ENCODE data around the gene INCENP. TPM values are rescaled to one million over a fixed set of nuclear protein-coding genes. Genes with fewer than 3 reads are reported as not detected.
A peak's percentile ranks its signal among the peaks of the same experiment; 100 is the strongest.

The INCENP gene
- total RNA-seq, 2 donors from 2014 or later: 142 to 205 TPM

DNA sequence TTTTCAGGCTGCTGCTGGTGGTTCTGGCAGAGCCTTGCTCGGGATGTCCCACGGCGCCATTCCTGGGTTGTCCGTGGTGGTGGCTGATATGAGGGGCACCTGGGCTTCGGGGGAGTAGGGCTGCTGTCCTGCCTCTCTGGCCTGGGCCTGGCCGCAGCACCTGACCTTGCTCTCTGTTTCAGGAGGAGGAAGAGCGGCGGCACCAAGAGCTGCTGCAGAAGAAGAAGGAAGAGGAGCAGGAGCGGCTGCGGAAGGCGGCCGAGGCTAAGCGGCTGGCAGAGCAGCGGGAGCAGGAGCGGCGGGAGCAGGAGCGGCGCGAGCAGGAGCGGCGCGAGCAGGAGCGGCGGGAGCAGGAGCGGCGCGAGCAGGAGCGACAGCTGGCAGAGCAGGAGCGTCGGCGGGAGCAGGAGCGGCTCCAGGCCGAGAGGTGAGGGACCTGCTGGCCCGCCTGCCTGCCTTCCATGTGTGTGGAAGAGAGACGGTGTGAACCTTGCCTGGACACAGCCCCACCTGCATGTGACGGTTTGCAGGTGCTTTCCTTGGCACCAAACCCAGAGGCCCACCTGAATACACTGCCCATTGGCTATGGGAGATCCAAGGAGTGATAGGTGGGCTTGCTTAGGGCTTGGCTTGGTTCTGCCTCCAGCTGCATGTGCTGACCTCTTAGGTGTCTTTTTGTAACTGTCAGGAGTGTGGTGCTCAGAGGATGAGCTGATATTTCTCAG lies 22.8 kb downstream of the INCENP start:
- no peak for ATAC-seq
- Mint-ChIP-seq H3K9me3 (no peaks in the 10 kb centered on the region), H3K27ac (peak overlapping the region in 1 of 2 donors; percentile 80), H3K36me3 (peaks cover 29 to 49% of the 10 kb centered on the region in 2 donors)
- DNase-seq (ENCODE audit: low spot score in 2 of 2): peak in 1 of 2 donors; percentile 35

DNA sequence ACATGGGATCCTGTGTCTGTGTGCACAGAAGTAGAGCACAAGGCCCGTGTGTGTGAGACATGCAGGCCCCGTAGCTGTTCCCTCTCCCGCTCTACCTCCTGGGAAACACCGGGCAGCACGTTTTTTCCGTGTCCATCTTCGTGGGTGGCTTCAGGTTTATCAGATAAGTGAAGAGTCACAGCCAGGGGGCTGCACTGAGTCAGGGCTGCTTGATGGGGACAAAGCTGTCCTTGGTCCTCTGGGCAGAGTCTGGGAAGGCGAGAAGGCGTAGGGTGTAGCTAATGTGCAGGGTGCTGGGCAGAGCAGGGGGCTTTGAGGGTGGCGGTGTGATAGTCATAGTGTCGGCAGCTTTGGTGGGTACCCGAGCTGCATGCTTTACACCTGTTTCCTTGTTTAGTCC lies 23.7 kb downstream of the INCENP start:
- Mint-ChIP-seq H3K27ac (peak overlapping the region in 1 of 2 donors; percentile 80), H3K9me3 (no peaks in the 10 kb centered on the region), H3K36me3 (peaks cover 33 to 54% of the 10 kb centered on the region in 2 donors)
- ATAC-seq: no peak
- peak in 1 of 2 donors; percentile 37 for DNase-seq (ENCODE audit: low spot score in 2 of 2)

GRCh38 chr11:62148271-62148980 lies 24.6 kb downstream of the INCENP start:
- Mint-ChIP-seq H3K36me3 (peaks cover 38 to 53% of the 10 kb centered on the region in 2 donors), H3K9me3 (no peaks in the 10 kb centered on the region), H3K27ac (no peak overlapping the region)
- DNase-seq (ENCODE audit: low spot score in 2 of 2) (no peak), ATAC-seq (no peak)

- no peaks in the 10 kb centered on the region for H3K9me3 Mint-ChIP-seq
- no peak overlapping the region for H3K27ac Mint-ChIP-seq
- DNase-seq (ENCODE audit: low spot score in 2 of 2) (peak in 1 of 2 donors; percentile 47), ATAC-seq (no peak)
- peaks cover 31 to 45% of the 10 kb centered on the region in 2 donors for H3K36me3 Mint-ChIP-seq
Observed at GRCh38 chr11:62149986-62150886, 26.4 kb downstream of the INCENP start.

GRCh38 chr11:62150887-62151736 lies 27.3 kb downstream of the INCENP start:
- DNase-seq (ENCODE audit: low spot score in 2 of 2) (no peak), ATAC-seq (peak in 1 of 2 donors; percentile 14)
- Mint-ChIP-seq H3K9me3 (no peaks in the 10 kb centered on the region), H3K27ac (no peak overlapping the region), H3K36me3 (peaks cover 27 to 43% of the 10 kb centered on the region in 2 donors)

- ATAC-seq (peak in 1 of 2 donors; percentile 9), DNase-seq (ENCODE audit: low spot score in 2 of 2) (no peak)
- H3K9me3 Mint-ChIP-seq: no peaks in the 10 kb centered on the region
- no peak overlapping the region for H3K27ac Mint-ChIP-seq
- peaks cover 23 to 37% of the 10 kb centered on the region in 2 donors for H3K36me3 Mint-ChIP-seq
Observed at GRCh38 chr11:62151737-62152102, 27.9 kb downstream of the INCENP start.

- ATAC-seq (no peak), DNase-seq (ENCODE audit: low spot score in 2 of 2) (no peak)
- no peak overlapping the region for H3K27ac Mint-ChIP-seq
- no peaks in the 10 kb centered on the region for H3K9me3 Mint-ChIP-seq
- H3K36me3 Mint-ChIP-seq: peaks cover 20 to 32% of the 10 kb centered on the region in 2 donors
Observed at GRCh38 chr11:62152245-62153086, 28.7 kb downstream of the INCENP start.

GRCh38 chr11:62153087-62153395 lies 29.2 kb downstream of the INCENP start:
- Mint-ChIP-seq H3K27ac (no peak overlapping the region), H3K9me3 (no peaks in the 10 kb centered on the region), H3K36me3 (peaks cover 19 to 26% of the 10 kb centered on the region in 2 donors)
- ATAC-seq (no peak), DNase-seq (ENCODE audit: low spot score in 2 of 2) (no peak)

- Mint-ChIP-seq H3K9me3 (no peaks in the 10 kb centered on the region), H3K27ac (no peak overlapping the region), H3K36me3 (peaks cover 19 to 26% of the 10 kb centered on the region in 2 donors)
- DNase-seq (ENCODE audit: low spot score in 2 of 2): no peak
- no peak for ATAC-seq
Observed at GRCh38 chr11:62153617-62154016, 29.8 kb downstream of the INCENP start.

DNA sequence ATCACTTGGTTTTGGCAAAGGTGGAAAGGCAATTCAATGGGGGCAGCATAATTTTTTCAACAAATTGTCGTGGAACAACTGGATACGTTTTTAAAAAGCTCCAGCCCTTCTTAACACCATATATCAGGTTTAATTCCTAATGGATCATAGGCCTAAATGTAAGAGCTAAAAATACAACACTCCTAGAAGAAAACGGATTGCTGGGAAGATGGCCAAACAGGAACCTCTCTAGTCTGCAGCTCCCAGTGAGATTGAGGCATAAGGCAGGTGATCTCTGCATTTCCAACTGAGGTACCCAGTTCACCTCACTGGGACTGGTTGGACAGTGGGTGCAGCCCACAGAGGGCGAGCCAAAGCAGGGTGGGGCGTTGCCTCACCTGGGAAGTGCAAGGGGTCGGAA lies 33.8 kb downstream of the INCENP start:
- Mint-ChIP-seq H3K36me3 (peaks cover 4 to 6% of the 10 kb centered on the region in 2 donors), H3K27ac (no peak overlapping the region), H3K9me3 (no peaks in the 10 kb centered on the region)
- no peak for DNase-seq (ENCODE audit: low spot score in 2 of 2)
- no peak for ATAC-seq

GRCh38 chr11:62166371-62166770 lies 42.6 kb downstream of the INCENP start:
- ATAC-seq (no peak), DNase-seq (ENCODE audit: low spot score in 2 of 2) (no peak)
- Mint-ChIP-seq H3K36me3 (no peaks in the 10 kb centered on the region), H3K27ac (no peak overlapping the region), H3K9me3 (no peaks in the 10 kb centered on the region)

DNA sequence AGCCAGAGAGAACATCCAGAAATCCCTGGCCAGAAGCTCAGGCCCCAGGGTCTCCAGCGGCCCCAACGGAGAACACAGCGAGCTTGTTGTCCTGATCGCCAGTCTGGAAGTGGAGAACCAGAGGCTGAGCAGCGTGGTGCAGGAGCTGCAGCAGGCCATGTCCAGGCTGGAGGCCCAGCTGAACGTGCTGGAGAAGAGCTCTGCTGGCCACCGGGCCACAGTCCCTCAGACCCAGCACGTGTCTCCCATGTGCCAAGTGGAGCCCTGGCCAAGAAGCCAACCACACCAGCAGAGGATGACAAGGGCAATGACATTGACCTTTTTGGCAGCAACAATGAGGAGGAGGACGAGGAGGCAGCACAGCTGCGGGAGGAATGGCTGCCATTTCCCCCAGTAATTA lies 45.6 kb downstream of the INCENP start:
- no peak overlapping the region for H3K27ac Mint-ChIP-seq
- H3K36me3 Mint-ChIP-seq: no peaks in the 10 kb centered on the region
- ATAC-seq (no peak), DNase-seq (ENCODE audit: low spot score in 2 of 2) (no peak)
- H3K9me3 Mint-ChIP-seq: no peaks in the 10 kb centered on the region

DNA sequence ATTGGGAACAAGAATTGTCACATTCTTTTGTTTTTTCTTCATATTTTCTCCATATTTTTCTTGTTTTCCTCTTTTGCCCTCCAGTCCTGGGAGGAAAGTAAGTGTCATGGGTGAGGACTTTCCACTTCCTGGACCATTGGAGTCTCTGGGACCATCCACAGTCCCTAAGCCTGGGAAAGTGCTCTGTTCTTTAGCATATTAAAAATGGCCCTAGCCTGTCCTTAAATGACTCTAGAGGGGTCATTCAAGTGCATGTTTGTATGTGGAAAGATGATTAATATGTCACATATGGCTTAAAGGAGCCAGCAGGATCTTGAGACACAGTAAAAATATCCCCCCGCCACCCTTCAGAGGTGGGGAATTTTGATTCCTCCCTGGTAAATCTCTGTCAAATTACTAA lies 46.1 kb downstream of the INCENP start:
- ATAC-seq (no peak), DNase-seq (ENCODE audit: low spot score in 2 of 2) (no peak)
- Mint-ChIP-seq H3K27ac (no peak overlapping the region), H3K36me3 (no peaks in the 10 kb centered on the region), H3K9me3 (no peaks in the 10 kb centered on the region)

DNA sequence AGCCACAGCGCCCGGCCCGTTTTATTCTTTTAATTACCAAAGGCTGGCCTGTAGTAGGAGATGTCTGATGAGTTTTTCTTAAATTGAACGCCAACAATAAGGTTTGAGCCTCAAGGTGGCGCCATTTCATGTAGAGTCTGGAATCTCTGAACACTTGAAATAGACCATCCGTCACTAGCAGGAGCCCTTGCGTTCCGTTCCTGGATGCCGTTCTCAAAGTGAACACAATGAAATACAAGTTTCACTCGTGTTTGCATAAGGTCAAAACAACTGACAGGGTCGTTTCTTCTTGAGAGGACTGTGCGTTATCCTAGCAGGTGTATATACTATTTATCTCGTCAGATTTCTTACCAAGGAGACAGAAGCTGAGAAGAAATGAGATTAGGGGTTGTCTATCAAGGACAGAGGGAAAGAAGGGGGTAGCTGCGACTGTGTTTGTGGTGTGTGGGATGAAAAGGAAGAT lies 47.5 kb downstream of the INCENP start:
- DNase-seq (ENCODE audit: low spot score in 2 of 2) (peak in 1 of 2 donors; percentile 78), ATAC-seq (peak; percentile 63 to 84)
- H3K27ac Mint-ChIP-seq: no peak overlapping the region
- no peaks in the 10 kb centered on the region for H3K36me3 Mint-ChIP-seq
- no peaks in the 10 kb centered on the region for H3K9me3 Mint-ChIP-seq

DNA sequence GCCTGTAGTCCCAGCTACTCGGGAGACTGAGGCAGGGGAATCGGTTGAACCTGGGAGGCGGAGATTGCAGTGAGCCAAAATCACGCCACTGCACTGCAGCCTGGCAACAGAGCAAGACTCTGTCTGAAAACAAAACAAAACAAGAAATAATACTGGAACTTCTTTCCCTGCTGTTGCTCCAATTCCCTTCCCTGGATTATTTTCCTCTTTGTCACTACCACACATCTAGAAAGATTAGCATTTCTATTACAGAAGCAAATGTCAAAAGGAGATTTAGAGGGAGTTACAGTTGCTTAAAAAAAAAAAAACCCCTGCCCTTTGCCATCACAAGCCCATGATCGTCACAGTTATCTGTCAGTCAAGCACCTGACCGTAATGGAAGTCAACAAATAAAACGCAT lies 48.5 kb downstream of the INCENP start:
- DNase-seq (ENCODE audit: low spot score in 2 of 2) (no peak), ATAC-seq (no peak)
- Mint-ChIP-seq H3K36me3 (no peaks in the 10 kb centered on the region), H3K9me3 (no peaks in the 10 kb centered on the region), H3K27ac (no peak overlapping the region)
